GM12878 (cell line): ENCODE data around the gene ARMC9. TPM values are rescaled to one million over a fixed set of nuclear protein-coding genes. Genes with fewer than 3 reads are reported as not detected.

ENCODE experiments used
- ATAC-seq: fragments of 200-7000 bp; cut with Tn5 transposase; 3 replicates; pipeline ENCODE4 v1.9.1; 2020; ENCODE audit warnings: mild to moderate bottlenecking, moderate library complexity
- BruUV-seq: library from RNA; stranded (reverse); fragments of 400-500 nt; replicated peaks from 2 replicates; lab custom pipeline; 2021; lab: Mats Ljungman, UMichigan
- CTCF ChIA-PET: fragments of 300-600 bp; sonication (Branson Sonifier 250); formaldehyde crosslinking; extraction: SDS; loops from one replicate; lab custom pipeline; 2021; ENCODE audit warnings: inconsistent platforms; lab: Yijun Ruan, JAX
- POLR2A ChIA-PET: fragments of 350-600 bp; formaldehyde crosslinking; extraction: SDS; loops from one replicate; lab custom pipeline; 2021; ENCODE audit warnings: inconsistent platforms; lab: Charles Lee
- RAD21 ChIA-PET: fragments of 300-600 bp; sonication (Branson Sonifier 250); formaldehyde crosslinking; loops from one replicate; lab custom pipeline; 2023; ENCODE audit warnings: antibody characterized with exemption; ENCODE audit not compliant: unreplicated experiment; lab: Charles Lee
- SMC1A ChIA-PET: fragments of 300-600 bp; sonication (Branson Sonifier 250); formaldehyde crosslinking; loops from one replicate; lab custom pipeline; 2023; ENCODE audit not compliant: unreplicated experiment, uncharacterized antibody; lab: Charles Lee
- DNase-seq: peaks from one replicate; pipeline ENCODE4 v3.0.0-alpha.2; 2011; ENCODE audit warnings: low read depth, low spot score
- FAIRE-seq: peaks from 3 replicates; lab custom pipeline; 2011; peaks lifted over from hg19 to GRCh38; lab: Jason Lieb, UNC
- H2AFZ ChIP-seq: 2 replicates; pipeline ENCODE4 v1.6.0; 2011; ENCODE audit warnings: low read depth, low read length, control low read depth; ENCODE audit not compliant: control insufficient read depth
- H3K27ac ChIP-seq: 2 replicates; pipeline ENCODE4 v1.5.1; 2011; ENCODE audit warnings: control low read depth; ENCODE audit not compliant: control insufficient read depth, insufficient read depth
- H3K27me3 ChIP-seq, 2 experiments: replicated peaks in 1 of 2; 2 replicates each; pipeline versions ENCODE4 v1.6.0 to v1.6.1; 2011; ENCODE audit warnings: low read length in 1 of 2; ENCODE audit not compliant: control insufficient read depth in 2 of 2, insufficient read depth in 2 of 2
- H3K36me3 ChIP-seq, 2 experiments: 2 replicates each; pipeline ENCODE4 v1.5.1; 2011; ENCODE audit warnings: low read length in 1 of 2; ENCODE audit not compliant: control insufficient read depth in 2 of 2, insufficient read depth in 2 of 2
- H3K4me1 ChIP-seq: 2 replicates; pipeline ENCODE4 v1.6.1; 2011; ENCODE audit warnings: mild to moderate bottlenecking, low read length, moderate library complexity, mixed read lengths; ENCODE audit not compliant: control insufficient read depth, insufficient read depth
- H3K4me2 ChIP-seq: 2 replicates; pipeline ENCODE4 v1.6.0; 2011; ENCODE audit warnings: control low read depth; ENCODE audit not compliant: control insufficient read depth, insufficient read depth
- H3K4me3 ChIP-seq: fragments of 200-600 bp; sonication (generic); 2 replicates; pipeline ENCODE4 v1.5.1; 2016
- H3K79me2 ChIP-seq: 2 replicates; pipeline ENCODE4 v1.6.0; 2011; ENCODE audit warnings: low read length; ENCODE audit not compliant: control insufficient read depth, insufficient read depth
- H3K9ac ChIP-seq: 2 replicates; pipeline ENCODE4 v1.8.0; 2011; ENCODE audit warnings: low read length, control low read depth, mixed read lengths; ENCODE audit not compliant: control insufficient read depth, insufficient read depth
- H3K9me3 ChIP-seq: replicated peaks from 3 replicates; pipeline ENCODE4 v1.5.1; 2011; ENCODE audit warnings: mild to moderate bottlenecking, low read length; ENCODE audit not compliant: control insufficient read depth, insufficient read depth
- H4K20me1 ChIP-seq: 2 replicates; pipeline ENCODE4 v1.6.0; 2011; ENCODE audit not compliant: control insufficient read depth, insufficient read depth
- ATF7 ChIP-seq: fragments of 450-650 bp; IDR thresholded peaks from 2 replicates; pipeline ENCODE4 v1.6.1; 2016; ENCODE audit warnings: low read depth, mild to moderate bottlenecking
- GABPA ChIP-seq: IDR thresholded peaks from 2 replicates; pipeline ENCODE4 v1.6.1; 2014; ENCODE audit warnings: antibody characterized with exemption, low read depth, mild to moderate bottlenecking, inconsistent platforms
- HDAC2 ChIP-seq: fragments of 200-600 bp; sonication (generic); IDR thresholded peaks from 2 replicates; pipeline ENCODE4 v1.6.1; 2017
- IKZF1 ChIP-seq: fragments of 450-650 bp; conservative IDR thresholded peaks from 2 replicates; pipeline ENCODE4 v1.6.1; 2017; ENCODE audit warnings: antibody characterized with exemption, mild to moderate bottlenecking
- KDM1A ChIP-seq: fragments of 200-600 bp; sonication (generic); IDR thresholded peaks from 2 replicates; pipeline ENCODE4 v1.6.1; 2016; ENCODE audit warnings: borderline replicate concordance
- MAX ChIP-seq: IDR thresholded peaks from 2 replicates; pipeline ENCODE4 v1.6.1; 2012; ENCODE audit warnings: low read depth, low read length, improper control_type of control experiment
- MYB ChIP-seq: fragments of 150-350 bp; IDR thresholded peaks from 2 replicates; pipeline ENCODE4 v1.6.1; 2014; ENCODE audit warnings: mild to moderate bottlenecking, low read depth, low read length, borderline replicate concordance
- PAX5 ChIP-seq: IDR thresholded peaks from 2 replicates; pipeline ENCODE4 v1.6.1; 2011; ENCODE audit warnings: low read depth, low read length, borderline replicate concordance
- POLR2AphosphoS2 ChIP-seq: IDR thresholded peaks from 2 replicates; pipeline ENCODE4 v1.6.1; 2011; ENCODE audit warnings: low read depth, mild to moderate bottlenecking, low read length, improper control_type of control experiment, moderate library complexity
- RAD21 ChIP-seq: IDR thresholded peaks from 2 replicates; pipeline ENCODE4 v1.6.1; 2011; ENCODE audit warnings: mild to moderate bottlenecking, low read depth, low read length, moderate library complexity; ENCODE audit not compliant: insufficient read depth
- RELA ChIP-seq: fragments of 450-650 bp; IDR thresholded peaks from 2 replicates; pipeline ENCODE4 v1.8.0; 2014; ENCODE audit warnings: borderline replicate concordance; ENCODE audit not compliant: partially characterized antibody
- SIN3A ChIP-seq: IDR thresholded peaks from 2 replicates; pipeline ENCODE4 v1.6.1; 2012; ENCODE audit warnings: low read depth, low read length, improper control_type of control experiment
- SKIL ChIP-seq: fragments of 450-650 bp; IDR thresholded peaks from 2 replicates; pipeline ENCODE4 v1.6.1; 2017; ENCODE audit warnings: mild to moderate bottlenecking, low read depth, inconsistent platforms; ENCODE audit not compliant: poor library complexity, severe bottlenecking
- SMAD1 ChIP-seq: fragments of 450-650 bp; IDR thresholded peaks from 2 replicates; pipeline ENCODE4 v1.6.1; 2018; ENCODE audit warnings: mild to moderate bottlenecking, low read depth; ENCODE audit not compliant: partially characterized antibody
- SP1 ChIP-seq: IDR thresholded peaks from one replicate; pipeline ENCODE4 v1.6.1; 2011; ENCODE audit warnings: low read depth, low read length
- SPI1 ChIP-seq: IDR thresholded peaks from 2 replicates; pipeline ENCODE4 v1.6.1; 2011; ENCODE audit warnings: low read depth, mild to moderate bottlenecking, low read length, moderate library complexity, borderline replicate concordance; ENCODE audit not compliant: insufficient read depth
- STAT3 ChIP-seq: IDR thresholded peaks from 2 replicates; pipeline ENCODE4 v1.6.1; 2011; ENCODE audit warnings: low read depth, low read length, improper control_type of control experiment
- ZBTB11 ChIP-seq: fragments of 450-650 bp; formaldehyde crosslinking; IDR thresholded peaks from 2 replicates; pipeline ENCODE4 v1.5.0; 2022; ENCODE audit warnings: mild to moderate bottlenecking, missing genetic modification characterization
- ZZZ3 ChIP-seq: IDR thresholded peaks from 2 replicates; pipeline ENCODE4 v1.6.1; 2011; ENCODE audit warnings: low read depth; ENCODE audit not compliant: control insufficient read depth, insufficient read length
- WGBS: methylation state at CpG from one replicate; pipeline ENCODE4 v1.1.6; 2016; ENCODE audit warnings: low lambda C conversion rate; ENCODE audit not compliant: insufficient replicate concordance, insufficient coverage; ENCODE audit errors: missing lambda C conversion rate; 5-methylcytosine and 5-hydroxymethylcytosine counted together
- in situ Hi-C: fragments of 300-500 bp; cut with MboI; formaldehyde crosslinking; loops from 9 replicates; pipeline ENCODE4 v1.14.3; 2018; ENCODE audit warnings: mixed read lengths
- intact Hi-C: fragments of 100-400 bp; cut with micrococcal nuclease; formaldehyde crosslinking; loops from one replicate; pipeline ENCODE4 v1.14.2; 2022; ENCODE audit not compliant: unreplicated experiment
- polyA plus RNA-seq, 11 experiments: library from polyadenylated mRNA; depleted of rRNA in 4 of 11; unstranded in 6 of 11; stranded (reverse) in 5 of 11; fragments of >200 nt; fragmentation: Nextera tagmentation in 4 of 11; fragmentation: Illumina TruSeq in 1 of 11; extraction: Ambion mirVana in 4 of 11; extraction: Trizol in 1 of 11; gene quantifications; 1 replicate in 1 of 11; 2 replicates in 10 of 11; pipeline versions ENCODE4 v1.2.1 to v1.2.3, GENCODE V29; 2011 to 2016; ENCODE audit warnings: inconsistent platforms in 2 of 11, missing spikeins in 2 of 11, low read depth in 1 of 11
- total RNA-seq, 4 experiments: library from RNA; depleted of rRNA in 3 of 4; stranded (reverse); fragments of >200 nt in 3 of 4; fragmentation: Illumina TruSeq in 1 of 4; extraction: Trizol in 1 of 4; gene quantifications; 2 replicates each; pipeline versions ENCODE4 v1.2.1 to v1.2.3, GENCODE V29; 2013 to 2021

ARMC9 gene
- total and polyA plus RNA-seq, 10 of the 15 experiments (the other 5 are each of a cell fraction or from before 2014, with no cell fraction given): 3.8 to 21.8 (median 10.4) TPM

DNA sequence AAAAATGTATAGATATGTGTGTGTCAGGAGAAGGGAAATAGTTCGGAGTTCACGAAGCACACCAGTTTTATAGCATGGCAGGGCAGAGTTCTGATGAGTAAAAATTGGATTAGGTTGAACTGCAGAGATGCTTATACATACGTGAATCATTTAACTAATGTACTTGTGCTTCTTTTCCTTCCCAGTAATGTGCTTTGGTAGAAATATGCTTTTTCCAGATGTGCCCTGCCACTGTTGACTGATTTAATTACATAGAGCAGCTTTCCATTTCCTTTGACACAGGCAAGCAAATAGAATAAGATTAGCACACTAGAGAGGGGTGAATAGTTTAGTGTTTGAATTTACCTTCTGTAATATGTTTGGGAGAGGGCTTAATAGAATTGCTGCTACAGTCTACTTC, 28.9 kb upstream of the ARMC9 start:
- Histone ChIP-seq H4K20me1 (no peaks in the 10 kb centered on the region), H3K4me2 (no peak overlapping the region), H3K27ac (no peak overlapping the region), H3K79me2 (no peaks in the 10 kb centered on the region), H3K4me3 (no peak overlapping the region), H3K27me3 (no peaks in the 10 kb centered on the region), H3K9ac (no peak overlapping the region), H3K9me3 (no peaks in the 10 kb centered on the region), H3K4me1 (no peaks in the 10 kb centered on the region), H3K36me3 (peaks cover 2 to 24% of the 10 kb centered on the region in 2 experiments), H2AFZ (no peak overlapping the region)
- TF ChIP-seq STAT3 (no peak), MYB (no peak), PAX5 (no peak), ATF7 (no peak), RELA (no peak), ZZZ3 (no peak), SIN3A (no peak), SPI1 (no peak), MAX (no peak), POLR2AphosphoS2 (no peak), IKZF1 (no peak), GABPA (no peak), ZBTB11 (CRISPR knock-in tag) (no peak), KDM1A (no peak), SMAD1 (no peak), SKIL (no peak), HDAC2 (no peak), SP1 (no peak), RAD21 (no peak)
- no TSS peak for BruUV-seq
- ChIA-PET POLR2A (interaction anchor here (1.1 to 1.4 kb wide), 2 partner anchors 10 to 13 kb away, joined by 3 to 4 read pairs; no protein-coding TSS in a partner anchor), CTCF (interaction anchor here (0.6 to 2.0 kb wide), 4 partner anchors 10 to 314 kb away, joined by 3 to 10 read pairs (median 3); no protein-coding TSS in a partner anchor), SMC1A (interaction anchor here (0.9 to 4.0 kb wide), 3 partner anchors 11 to 22 kb away, joined by 3 to 17 read pairs (median 5); no protein-coding TSS in a partner anchor), RAD21 (interaction anchor here (1.4 kb wide), 1 partner anchor 11 kb away, joined by 5 read pairs; no protein-coding TSS in a partner anchor)
- ATAC-seq (no peak), FAIRE-seq (no peak), DNase-seq (no peak)
- intact Hi-C loops (no loop called here), in situ Hi-C loops (no loop called here)
- 78% methylated on average over 3 of the region's 3 CpGs for WGBS
